BJ (cell line): ENCODE data around the gene FBXL12. TPM values are rescaled to one million over a fixed set of nuclear protein-coding genes. Genes with fewer than 3 reads are reported as not detected.
A peak's percentile ranks its signal among the peaks of the same experiment; 100 is the strongest.
"Not testable (repeated sequence)": the region's sequence is repeated elsewhere in the genome, so short reads cannot be mapped to it uniquely, and the experiment has no call there.

ENCODE experiments used
- CTCF ChIA-PET: fragments of 350-600 bp; formaldehyde crosslinking; extraction: SDS; loops from one replicate; lab custom pipeline; 2021; ENCODE audit warnings: antibody characterized with exemption, inconsistent platforms; lab: Yijun Ruan, JAX
- POLR2A ChIA-PET: fragments of 300-600 bp; sonication (Branson Sonifier 250); formaldehyde crosslinking; extraction: SDS; loops from one replicate; lab custom pipeline; 2021; ENCODE audit warnings: antibody characterized with exemption; lab: Charles Lee
- DNase-seq: peaks from one replicate; pipeline ENCODE4 v3.0.0-alpha.2; 2011; ENCODE audit warnings: low read depth
- H3K27me3 ChIP-seq: 2 replicates; pipeline ENCODE4 v1.6.0; 2011; ENCODE audit warnings: low read length; ENCODE audit not compliant: control insufficient read depth, insufficient read depth
- H3K36me3 ChIP-seq: 2 replicates; pipeline ENCODE4 v1.5.1; 2011; ENCODE audit warnings: low read length; ENCODE audit not compliant: control insufficient read depth, insufficient read depth
- H3K4me3 ChIP-seq: 2 replicates; pipeline ENCODE4 v1.5.1; 2011; ENCODE audit warnings: low read depth, mild to moderate bottlenecking, control low read depth, low read length
- CTCF ChIP-seq: IDR thresholded peaks from 2 replicates; pipeline ENCODE4 v1.5.1; 2011; ENCODE audit warnings: low read depth, mild to moderate bottlenecking, control low read depth, inconsistent platforms, low read length, moderate library complexity; ENCODE audit not compliant: insufficient read depth
- polyA plus RNA-seq: library from polyadenylated mRNA; depleted of rRNA; stranded (reverse); fragments of >200 nt; gene quantifications from 2 replicates; pipeline ENCODE4 v1.2.3, GENCODE V29; 2011

Gene FBXL12
- polyA plus RNA-seq, 1 experiment = 35.3 TPM

- Histone ChIP-seq H3K36me3 (no peaks in the 10 kb centered on the region), H3K27me3 (no peaks in the 10 kb centered on the region), H3K4me3 (no peak overlapping the region)
- no peak for DNase-seq
- ChIA-PET POLR2A (no interaction called here), CTCF (no interaction called here)
- no peak for TF ChIP-seq CTCF
Measured at GRCh38 chr19:9786819-9787218, 32.1 kb downstream of the FBXL12 start.

DNA sequence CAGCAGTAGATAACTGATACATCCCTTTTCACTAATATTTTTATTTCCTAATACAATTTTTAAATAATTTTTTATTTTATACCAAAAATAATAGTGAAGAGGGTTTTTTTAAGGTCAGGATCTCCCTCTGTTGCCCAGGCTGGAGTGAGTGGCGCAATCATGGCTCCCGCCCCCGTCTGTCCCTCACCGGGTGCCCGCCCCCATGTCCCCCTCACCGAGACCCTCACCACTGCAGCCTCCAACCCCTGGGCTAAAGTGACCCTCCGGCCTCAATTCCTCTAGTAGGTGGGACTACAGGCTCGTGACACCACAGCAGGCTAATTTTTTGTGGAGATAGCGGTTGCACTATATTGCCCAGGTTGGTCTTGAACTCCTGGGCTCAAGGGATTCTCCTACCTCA, 32.5 kb downstream of the FBXL12 start:
- Histone ChIP-seq H3K36me3 (no peaks in the 10 kb centered on the region), H3K27me3 (no peaks in the 10 kb centered on the region), H3K4me3 (peak overlapping the region; percentile 94)
- no peak for TF ChIP-seq CTCF
- DNase-seq = no peak
- POLR2A ChIA-PET = no interaction called here
- CTCF ChIA-PET = no interaction called here

GRCh38 chr19:9785367-9786331, 33.2 kb downstream of the FBXL12 start:
- Histone ChIP-seq H3K4me3 (peak overlapping the region; percentile 94), H3K36me3 (no peaks in the 10 kb centered on the region), H3K27me3 (no peaks in the 10 kb centered on the region)
- POLR2A ChIA-PET = no interaction called here
- CTCF ChIA-PET = no interaction called here
- no peak for TF ChIP-seq CTCF
- DNase-seq = peak; percentile 52

- H3K4me3 ChIP-seq, DNase-seq, H3K27me3 ChIP-seq, POLR2A ChIA-PET, CTCF ChIA-PET, H3K36me3 ChIP-seq: not testable (repeated sequence)
Measured at GRCh38 chr19:9784163-9784496, 34.7 kb downstream of the FBXL12 start.

GRCh38 chr19:9782338-9782737, 36.5 kb downstream of the FBXL12 start:
- CTCF ChIA-PET = no interaction called here
- DNase-seq = no peak
- POLR2A ChIA-PET = no interaction called here

More at GRCh38 chr19:9782338-9782737, 36.5 kb downstream of the FBXL12 start:
- H3K27me3 ChIP-seq = no peaks in the 10 kb centered on the region
- no peaks in the 10 kb centered on the region for H3K36me3 ChIP-seq
- no peak for TF ChIP-seq CTCF
- no peak overlapping the region for H3K4me3 ChIP-seq
